GM18868 (cell line): ENCODE results near the gene MRPL12.
"Not testable (repeated sequence)": the region's sequence is repeated elsewhere in the genome, so short reads cannot be mapped to it uniquely, and the experiment has no call there.

Experiments used
- ATAC-seq: cut with Tn5 transposase; IDR thresholded peaks from one replicate; pipeline ENCODE4 v1.9.1; 2021; ENCODE audit warnings: mild to moderate bottlenecking, moderate library complexity; ENCODE audit not compliant: unreplicated experiment

MRPL12 gene

GRCh38 chr17:81702934-81703746 is at the start of gene MRPL12:
TSS of gene MRPL12 (plus strand) at chr17:81703367. CDS start at chr17:81703502, 135 bp downstream.
- ATAC-seq: peak; percentile 81

GRCh38 chr17:81655378-81656117 is 47.6 kb upstream of the MRPL12 start:
- no peak for ATAC-seq

GRCh38 chr17:81656118-81656743 is 46.9 kb upstream of the MRPL12 start, which contains the start of gene PDE6G:
TSS of gene PDE6G (minus strand) at chr17:81656542. CDS start at chr17:81653305, 3,237 bp downstream.
- ATAC-seq: no peak

- ATAC-seq: no peak
These were observed 46.3 kb upstream of the MRPL12 start for GRCh38 chr17:81656835-81657234.

- no peak for ATAC-seq
These were observed 44.1 kb upstream of the MRPL12 start for GRCh38 chr17:81659038-81659437.

GRCh38 chr17:81660441-81660840 is 42.7 kb upstream of the MRPL12 start:
- no peak for ATAC-seq

GRCh38 chr17:81662002-81662401 is 41.2 kb upstream of the MRPL12 start:
- ATAC-seq: no peak

- no peak for ATAC-seq
These were observed 39.1 kb upstream of the MRPL12 start for GRCh38 chr17:81664051-81664470.

GRCh38 chr17:81665205-81666091 is 37.7 kb upstream of the MRPL12 start:
- no peak for ATAC-seq

GRCh38 chr17:81666092-81666341 is 37.1 kb upstream of the MRPL12 start:
- ATAC-seq: no peak

GRCh38 chr17:81666342-81667191 is 36.6 kb upstream of the MRPL12 start, which contains the start of the genes CCDC137 and OXLD1:
TSS of gene CCDC137 (plus strand) at chr17:81666737. CDS start at chr17:81666767, 30 bp downstream.
TSS of gene OXLD1 (minus strand) at chr17:81666605. CDS start at chr17:81666577, 28 bp downstream.
- ATAC-seq: peak; percentile 96

GRCh38 chr17:81667754-81668153 is 35.4 kb upstream of the MRPL12 start:
- ATAC-seq: no peak

- ATAC-seq: no peak
These were observed 30.7 kb upstream of the MRPL12 start for GRCh38 chr17:81672504-81672903.

- no peak for ATAC-seq
These were observed 30.2 kb upstream of the MRPL12 start for GRCh38 chr17:81672954-81673353.

GRCh38 chr17:81673561-81674258 is 29.5 kb upstream of the MRPL12 start:
- no peak for ATAC-seq

GRCh38 chr17:81675515-81676221 is 27.5 kb upstream of the MRPL12 start:
- not testable (repeated sequence) for ATAC-seq

GRCh38 chr17:81676906-81677305 is 26.3 kb upstream of the MRPL12 start:
- ATAC-seq: no peak

GRCh38 chr17:81680150-81680549 is 23.0 kb upstream of the MRPL12 start:
- no peak for ATAC-seq
